ENCODE data around the gene TM4SF4. TPM values are rescaled to one million over a fixed set of nuclear protein-coding genes. Genes with fewer than 3 reads are reported as not detected.

The TM4SF4 gene
- total and polyA plus RNA-seq, 2 donors (not counting 1 experiment from before 2014, with no cell fraction given) = 1.7 TPM

DNA sequence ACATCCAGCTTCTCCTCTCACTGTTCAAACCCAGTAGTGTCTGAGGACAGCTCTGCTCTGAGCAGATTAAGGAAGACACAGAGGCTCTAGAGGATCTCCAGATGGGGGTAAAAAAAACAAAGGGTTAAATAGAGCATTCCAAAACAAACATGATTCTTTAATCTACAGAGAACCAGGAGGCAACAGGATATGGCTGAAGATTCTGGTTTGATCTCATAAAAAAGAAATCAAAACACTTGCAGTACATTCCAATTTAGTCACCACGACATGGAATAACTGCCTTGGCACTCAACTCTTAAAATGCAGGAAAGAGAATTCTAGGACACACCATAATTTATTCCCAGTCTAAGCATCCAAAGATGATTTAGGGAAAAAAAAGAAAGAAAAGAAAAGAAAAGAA lies 32.0 kb downstream of the TM4SF4 start:
- peak in 1 of 2 donors; percentile 72 for DNase-seq (ENCODE audit: low read depth in 2 of 2)
- H3K4me2 ChIP-seq (ENCODE audit: extremely low read depth, insufficient read depth, low read length) = peak overlapping the region; percentile 7
- no peak overlapping the region for H3K9ac ChIP-seq (ENCODE audit: insufficient read depth, low read length)
- H3K36me3 ChIP-seq (ENCODE audit: control insufficient read depth, insufficient read depth, low read length) = no peaks in the 10 kb centered on the region
- TF ChIP-seq, protein P1, sequence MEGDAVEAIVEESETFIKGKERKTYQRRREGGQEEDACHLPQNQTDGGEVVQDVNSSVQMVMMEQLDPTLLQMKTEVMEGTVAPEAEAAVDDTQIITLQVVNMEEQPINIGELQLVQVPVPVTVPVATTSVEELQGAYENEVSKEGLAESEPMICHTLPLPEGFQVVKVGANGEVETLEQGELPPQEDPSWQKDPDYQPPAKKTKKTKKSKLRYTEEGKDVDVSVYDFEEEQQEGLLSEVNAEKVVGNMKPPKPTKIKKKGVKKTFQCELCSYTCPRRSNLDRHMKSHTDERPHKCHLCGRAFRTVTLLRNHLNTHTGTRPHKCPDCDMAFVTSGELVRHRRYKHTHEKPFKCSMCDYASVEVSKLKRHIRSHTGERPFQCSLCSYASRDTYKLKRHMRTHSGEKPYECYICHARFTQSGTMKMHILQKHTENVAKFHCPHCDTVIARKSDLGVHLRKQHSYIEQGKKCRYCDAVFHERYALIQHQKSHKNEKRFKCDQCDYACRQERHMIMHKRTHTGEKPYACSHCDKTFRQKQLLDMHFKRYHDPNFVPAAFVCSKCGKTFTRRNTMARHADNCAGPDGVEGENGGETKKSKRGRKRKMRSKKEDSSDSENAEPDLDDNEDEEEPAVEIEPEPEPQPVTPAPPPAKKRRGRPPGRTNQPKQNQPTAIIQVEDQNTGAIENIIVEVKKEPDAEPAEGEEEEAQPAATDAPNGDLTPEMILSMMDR (conservative IDR thresholded peaks at IDR 0.05 in 1 of 2, IDR thresholded peaks at IDR 0.05 in 1 of 2; ENCODE audit: low read depth in 1 of 2, low read length in 2 of 2) = no peak
- no peak for TF ChIP-seq EZH2 (IDR thresholded peaks at IDR 0.05; ENCODE audit: low read length, missing control alignments)
- no peak overlapping the region for H3K4me3 ChIP-seq (replicated peaks in 1 of 4; ENCODE audit: control extremely low read depth in 1 of 4, insufficient read depth in 1 of 4, low read depth in 3 of 4, low read length in 4 of 4)
- peak overlapping the region; percentile 12 for H2AFZ ChIP-seq (ENCODE audit: low read length)
- no peak overlapping the region for H3K27ac ChIP-seq (ENCODE audit: insufficient read depth, low read length)
- H3K9me3 ChIP-seq (ENCODE audit: control insufficient read depth, insufficient read depth, low read depth, low read length) = no peaks in the 10 kb centered on the region
- H4K20me1 ChIP-seq (ENCODE audit: control insufficient read depth, extremely low read depth, insufficient read depth, low read length) = no peaks in the 10 kb centered on the region
- no peaks in the 10 kb centered on the region for H3K27me3 ChIP-seq (ENCODE audit: control insufficient read depth, insufficient read depth, low read length)
- peaks cover 15% of the 10 kb centered on the region for H3K4me1 ChIP-seq (ENCODE audit: control insufficient read depth, extremely low read depth, insufficient read depth, low read length)
- H3K79me2 ChIP-seq (ENCODE audit: control insufficient read depth, insufficient read depth, low read length) = no peaks in the 10 kb centered on the region

GRCh38 chr3:149506965-149507364 lies 32.5 kb downstream of the TM4SF4 start:
- no peak overlapping the region for H3K4me3 ChIP-seq (replicated peaks in 1 of 4; ENCODE audit: control extremely low read depth in 1 of 4, insufficient read depth in 1 of 4, low read depth in 3 of 4, low read length in 4 of 4)
- no peak overlapping the region for H3K27ac ChIP-seq (ENCODE audit: insufficient read depth, low read length)
- H3K27me3 ChIP-seq (ENCODE audit: control insufficient read depth, insufficient read depth, low read length) = no peaks in the 10 kb centered on the region
- H3K4me1 ChIP-seq (ENCODE audit: control insufficient read depth, extremely low read depth, insufficient read depth, low read length) = peaks cover 12% of the 10 kb centered on the region
- no peak for DNase-seq (ENCODE audit: low read depth in 2 of 2)
- TF ChIP-seq EZH2 (IDR thresholded peaks at IDR 0.05; ENCODE audit: low read length, missing control alignments) = no peak
- TF ChIP-seq, protein P1 (conservative IDR thresholded peaks at IDR 0.05 in 1 of 2, IDR thresholded peaks at IDR 0.05 in 1 of 2; ENCODE audit: low read depth in 1 of 2, low read length in 2 of 2) = no peak
- no peak overlapping the region for H3K9ac ChIP-seq (ENCODE audit: insufficient read depth, low read length)
- H4K20me1 ChIP-seq (ENCODE audit: control insufficient read depth, extremely low read depth, insufficient read depth, low read length) = no peaks in the 10 kb centered on the region
- H3K9me3 ChIP-seq (ENCODE audit: control insufficient read depth, insufficient read depth, low read depth, low read length) = no peaks in the 10 kb centered on the region
- no peak overlapping the region for H3K4me2 ChIP-seq (ENCODE audit: extremely low read depth, insufficient read depth, low read length)
- H3K36me3 ChIP-seq (ENCODE audit: control insufficient read depth, insufficient read depth, low read length) = no peaks in the 10 kb centered on the region
- peak overlapping the region; percentile 66 for H2AFZ ChIP-seq (ENCODE audit: low read length)
- no peaks in the 10 kb centered on the region for H3K79me2 ChIP-seq (ENCODE audit: control insufficient read depth, insufficient read depth, low read length)

DNA sequence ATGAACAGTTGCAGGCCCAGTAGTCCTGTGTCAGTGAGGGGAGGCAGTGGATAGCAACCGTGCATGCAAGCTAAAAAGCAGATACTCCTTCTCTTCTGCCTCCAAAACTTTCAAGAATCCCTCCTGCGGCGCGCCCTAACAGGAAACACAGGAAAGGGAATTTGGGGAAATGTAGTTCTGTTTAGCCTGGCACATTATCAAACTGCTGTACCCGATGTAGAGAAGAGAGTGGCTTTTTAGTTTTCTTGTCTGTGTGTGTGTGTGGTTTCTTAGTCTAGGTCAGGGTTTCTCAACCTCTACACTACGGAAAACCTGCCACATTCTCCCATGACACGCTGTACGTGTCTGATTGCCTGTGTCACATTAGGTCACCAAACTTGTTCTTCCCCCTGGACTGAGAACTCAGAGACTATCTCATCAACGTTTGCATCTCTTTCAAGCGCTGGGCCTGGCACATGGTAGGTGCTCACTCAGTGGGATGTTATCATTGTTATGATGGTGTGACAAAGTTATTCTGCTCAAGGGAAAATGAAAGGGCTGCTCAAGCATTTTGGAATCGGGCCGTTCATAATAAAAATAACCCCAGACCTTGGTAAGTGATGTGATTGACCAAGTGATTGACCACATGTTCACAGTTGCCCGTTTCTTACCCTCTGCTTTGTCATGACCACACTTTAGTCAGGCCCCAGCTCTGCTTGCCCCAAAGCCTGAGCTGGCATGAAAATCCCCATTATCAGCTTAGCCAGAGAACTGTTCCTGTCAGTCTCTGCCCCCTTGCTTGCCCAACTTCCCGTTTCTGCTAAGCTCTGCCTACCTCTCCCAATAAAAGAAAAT lies 33.2 kb downstream of the TM4SF4 start:
- H3K36me3 ChIP-seq (ENCODE audit: control insufficient read depth, insufficient read depth, low read length) = no peaks in the 10 kb centered on the region
- no peaks in the 10 kb centered on the region for H3K79me2 ChIP-seq (ENCODE audit: control insufficient read depth, insufficient read depth, low read length)
- no peaks in the 10 kb centered on the region for H4K20me1 ChIP-seq (ENCODE audit: control insufficient read depth, extremely low read depth, insufficient read depth, low read length)
- H3K27ac ChIP-seq (ENCODE audit: insufficient read depth, low read length) = no peak overlapping the region
- TF ChIP-seq EZH2 (IDR thresholded peaks at IDR 0.05; ENCODE audit: low read length, missing control alignments) = no peak
- TF ChIP-seq, protein P1 (conservative IDR thresholded peaks at IDR 0.05 in 1 of 2, IDR thresholded peaks at IDR 0.05 in 1 of 2; ENCODE audit: low read depth in 1 of 2, low read length in 2 of 2) = no peak
- DNase-seq (ENCODE audit: low read depth in 2 of 2) = peak in 1 of 2 donors; percentile 67
- H2AFZ ChIP-seq (ENCODE audit: low read length) = peak overlapping the region; percentile 66
- no peak overlapping the region for H3K9ac ChIP-seq (ENCODE audit: insufficient read depth, low read length)
- H3K4me1 ChIP-seq (ENCODE audit: control insufficient read depth, extremely low read depth, insufficient read depth, low read length) = peaks cover 12% of the 10 kb centered on the region
- no peaks in the 10 kb centered on the region for H3K27me3 ChIP-seq (ENCODE audit: control insufficient read depth, insufficient read depth, low read length)
- H3K4me3 ChIP-seq (replicated peaks in 1 of 4; ENCODE audit: control extremely low read depth in 1 of 4, insufficient read depth in 1 of 4, low read depth in 3 of 4, low read length in 4 of 4) = no peak overlapping the region
- H3K4me2 ChIP-seq (ENCODE audit: extremely low read depth, insufficient read depth, low read length) = peak overlapping the region; percentile 56
- no peaks in the 10 kb centered on the region for H3K9me3 ChIP-seq (ENCODE audit: control insufficient read depth, insufficient read depth, low read depth, low read length)
